Upper lobe of left lung (tissue), 6 donors: Measurements from ENCODE around the gene ARHGEF10L. TPM values are rescaled to one million over a fixed set of nuclear protein-coding genes. Genes with fewer than 3 reads are reported as not detected.
A peak's percentile ranks its signal among the peaks of the same experiment; 100 is the strongest.

Experiments used
- ATAC-seq, 2 donors: fragments of 200-7000 bp; cut with Tn5 transposase; one replicate each; pipeline ENCODE4 v1.9.1; 2022; ENCODE audit warnings: mild to moderate bottlenecking in 2 of 2, moderate library complexity in 2 of 2; ENCODE audit not compliant: low FRiP score in 2 of 2
- DNase-seq, 2 donors: peaks; one replicate each; pipeline ENCODE4 v3.0.0-alpha.2; 2019 to 2020
- H3K27ac ChIP-seq, 4 donors: fragments of 200-600 bp; sonication (generic); one replicate each; pipeline ENCODE4 v1.5.1; 2016 to 2019
- H3K27me3 ChIP-seq, 4 donors: fragments of 200-600 bp; sonication (generic); one replicate each; pipeline ENCODE4 v1.5.1; 2017 to 2019
- H3K36me3 ChIP-seq, 4 donors: fragments of 200-600 bp; sonication (generic); one replicate each; pipeline ENCODE4 v1.5.1; 2016 to 2019
- H3K4me1 ChIP-seq, 4 donors: fragments of 200-600 bp; sonication (generic); one replicate each; pipeline ENCODE4 v1.5.1; 2018 to 2019
- H3K4me3 ChIP-seq, 4 donors: fragments of 200-600 bp; sonication (generic); one replicate each; pipeline ENCODE4 v1.5.1; 2017 to 2019; ENCODE audit warnings: mild to moderate bottlenecking in 2 of 4, moderate library complexity in 1 of 4
- H3K9me3 ChIP-seq, 4 donors: fragments of 200-600 bp; sonication (generic); one replicate each; pipeline ENCODE4 v1.5.1; 2018 to 2019
- CTCF ChIP-seq, 6 experiments: fragments of 450-650 bp in 4 of 6; fragments of 200-600 bp in 2 of 6; sonication (generic) in 2 of 6; IDR thresholded peaks; one replicate each; pipeline ENCODE4 v1.5.1; 2016 to 2019; ENCODE audit warnings: antibody characterized with exemption in 6 of 6
- EP300 ChIP-seq, 4 donors: sonication (generic); formaldehyde crosslinking; IDR thresholded peaks; one replicate each; pipeline ENCODE4 v1.5.1; 2017; ENCODE audit warnings: antibody characterized with exemption in 4 of 4, control low read depth in 2 of 4
- POLR2A ChIP-seq, 4 donors: fragments of 450-650 bp; IDR thresholded peaks; one replicate each; pipeline ENCODE4 v1.5.1; 2016 to 2017; ENCODE audit warnings: antibody characterized with exemption in 4 of 4, mild to moderate bottlenecking in 2 of 4
- POLR2AphosphoS5 ChIP-seq, 2 donors: sonication (generic); formaldehyde crosslinking; IDR thresholded peaks; one replicate each; pipeline ENCODE4 v1.5.1; 2017; ENCODE audit warnings: antibody characterized with exemption in 2 of 2
- WGBS, 2 donors: methylation state at CpG; one replicate each; pipeline ENCODE4 v1.1.5; 2017 to 2018; 5-methylcytosine and 5-hydroxymethylcytosine counted together
- total RNA-seq, 6 donors: library from RNA; depleted of rRNA in 4 of 6; stranded (reverse); fragments of >200 nt in 4 of 6; gene quantifications; one replicate each; pipeline versions ENCODE4 v1.1.0 to v1.2.1, GENCODE V29; 2016 to 2021
- donor health status: DM: no; HTN: no; CAD: no; lungs with moderate emphysema.
- donor health status: DM: no; HTN: yes; CAD: no; lungs with severe emphysema.

The ARHGEF10L gene
- total RNA-seq, 6 donors from 2014 or later = 17.6 to 172 (median 50.0) TPM

- peaks cover 3 to 22% (median 12%) of the 10 kb centered on the region in 4 donors for H3K36me3 ChIP-seq
These were observed 104.6 kb downstream of the ARHGEF10L start for GRCh38 chr1:17643861-17644703.

DNA sequence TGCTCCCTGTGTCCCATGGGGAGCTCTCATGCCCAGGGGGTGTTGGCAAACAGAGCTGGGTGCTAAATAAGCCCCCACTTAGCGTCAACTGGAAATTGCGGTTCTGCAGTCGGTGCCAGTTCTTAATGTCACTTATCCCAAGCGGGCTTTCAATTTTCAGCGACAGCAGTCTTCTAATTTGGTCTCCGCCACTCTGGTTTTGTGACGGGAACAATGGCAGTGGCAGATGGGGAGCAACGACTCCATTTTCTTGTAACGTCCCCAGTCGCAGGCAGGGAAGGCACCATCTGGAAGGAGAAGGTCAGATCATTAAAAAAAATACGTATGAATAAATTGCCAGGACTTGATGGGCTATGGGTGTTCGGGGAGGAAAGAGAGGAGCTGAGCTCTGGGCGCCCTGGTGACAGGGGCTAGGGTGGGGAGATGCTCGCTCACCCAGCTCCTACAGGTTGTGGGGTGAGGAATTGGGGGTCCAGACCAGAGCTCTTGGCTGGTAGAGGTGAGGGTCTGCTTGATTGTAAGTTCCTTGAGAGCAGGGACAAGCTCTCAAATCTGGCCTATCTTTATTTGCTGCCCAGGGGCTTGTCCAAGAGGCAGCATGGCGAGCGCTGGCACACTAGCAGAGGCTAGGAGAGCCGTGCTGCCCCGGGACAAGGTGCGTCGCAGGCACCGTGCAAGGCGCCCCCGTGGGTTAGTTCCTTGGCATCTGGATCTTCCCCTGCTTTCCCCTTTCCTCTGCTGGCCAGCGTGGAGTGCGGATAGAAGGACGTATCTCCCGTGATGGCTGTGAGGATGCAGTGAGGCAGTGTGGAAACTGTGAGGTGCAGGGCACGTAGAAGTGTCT lies 105.8 kb downstream of the ARHGEF10L start:
- WGBS, 2 donors = 92 to 95% methylated on average over 26 to 28 of the region's 28 CpGs
- TF ChIP-seq POLR2A (IDR thresholded peaks at IDR 0.05) = no peak
- TF ChIP-seq EP300 (IDR thresholded peaks at IDR 0.05) = no peak
- TF ChIP-seq POLR2AphosphoS5 (IDR thresholded peaks at IDR 0.05) = no peak
- TF ChIP-seq CTCF (IDR thresholded peaks at IDR 0.05) = no peak
- H3K4me1 ChIP-seq = no peaks in the 10 kb centered on the region
- H3K4me3 ChIP-seq = no peak overlapping the region
- no peaks in the 10 kb centered on the region for H3K27me3 ChIP-seq
- no peaks in the 10 kb centered on the region for H3K9me3 ChIP-seq
- ATAC-seq (no peak), DNase-seq (no peak)
- H3K36me3 ChIP-seq = peaks cover 0 to 15% (median 4%) of the 10 kb centered on the region in 4 donors
- H3K27ac ChIP-seq = no peak overlapping the region

More at GRCh38 chr1:17643861-17644703, 104.6 kb downstream of the ARHGEF10L start:
- Histone ChIP-seq H3K4me1 (no peaks in the 10 kb centered on the region), H3K9me3 (no peaks in the 10 kb centered on the region), H3K27me3 (no peaks in the 10 kb centered on the region), H3K27ac (no peak overlapping the region), H3K4me3 (no peak overlapping the region)
- WGBS, 2 donors = 83 to 88% methylated on average over 11 to 14 of the region's 14 CpGs
- DNase-seq = no peak
- ATAC-seq = no peak
- no peak for TF ChIP-seq POLR2A (IDR thresholded peaks at IDR 0.05)
- no peak for TF ChIP-seq POLR2AphosphoS5 (IDR thresholded peaks at IDR 0.05)
- TF ChIP-seq EP300 (IDR thresholded peaks at IDR 0.05) = no peak
- no peak for TF ChIP-seq CTCF (IDR thresholded peaks at IDR 0.05)

GRCh38 chr1:17646444-17647280 lies 107.2 kb downstream of the ARHGEF10L start:
- no peak overlapping the region for H3K27ac ChIP-seq
- H3K27me3 ChIP-seq = no peaks in the 10 kb centered on the region
- peaks cover 0 to 11% (median 4%) of the 10 kb centered on the region in 4 donors for H3K36me3 ChIP-seq
- TF ChIP-seq EP300 (IDR thresholded peaks at IDR 0.05) = no peak
- TF ChIP-seq POLR2A (IDR thresholded peaks at IDR 0.05) = no peak
- no peak for TF ChIP-seq POLR2AphosphoS5 (IDR thresholded peaks at IDR 0.05)
- TF ChIP-seq CTCF (IDR thresholded peaks at IDR 0.05) = no peak
- H3K9me3 ChIP-seq = no peaks in the 10 kb centered on the region
- no peak overlapping the region for H3K4me3 ChIP-seq
- DNase-seq (no peak), ATAC-seq (no peak)
- H3K4me1 ChIP-seq = no peaks in the 10 kb centered on the region
- WGBS, 2 donors = 89% methylated on average over 18 to 32 of the region's 32 CpGs

DNA sequence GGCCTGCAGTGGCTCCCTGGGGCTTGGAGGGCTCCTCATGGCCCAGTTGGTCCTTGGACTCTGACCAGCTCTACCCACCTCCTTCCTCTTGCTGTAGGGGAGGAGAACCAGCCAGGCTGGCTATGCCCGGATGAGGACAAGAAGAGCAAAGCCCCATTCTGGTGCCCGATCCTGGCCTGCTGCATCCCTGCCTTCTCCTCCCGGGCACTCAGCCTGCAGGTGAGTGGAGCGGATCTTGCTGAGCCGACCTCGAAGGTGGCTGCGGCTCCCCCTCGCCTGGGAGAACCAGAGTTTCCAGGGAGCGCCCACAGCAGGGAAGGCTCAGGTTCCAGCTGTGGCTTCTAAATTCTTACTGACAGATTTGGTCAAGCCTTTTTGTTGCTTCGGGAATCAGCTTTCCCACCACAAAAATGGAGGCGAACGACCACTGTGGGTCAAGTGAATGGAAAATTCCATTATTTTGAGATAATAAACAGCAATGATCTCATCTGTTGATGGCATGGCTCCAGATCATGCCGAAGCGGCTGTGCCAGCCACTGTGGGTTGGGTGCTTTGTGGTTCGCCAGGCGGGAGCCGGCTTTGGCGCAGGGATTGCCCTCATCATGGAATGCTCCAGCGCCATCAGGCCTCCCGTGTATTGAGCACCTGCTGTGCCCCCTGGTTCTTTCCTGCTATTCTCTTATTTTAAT lies 109.1 kb downstream of the ARHGEF10L start:
- ATAC-seq = no peak
- H3K36me3 ChIP-seq = peaks cover 0 to 12% (median 6%) of the 10 kb centered on the region in 4 donors
- H3K27ac ChIP-seq = peak overlapping the region in 1 of 4 donors; percentile 30
- no peak for DNase-seq
- no peaks in the 10 kb centered on the region for H3K4me1 ChIP-seq
- H3K4me3 ChIP-seq = no peak overlapping the region
- no peaks in the 10 kb centered on the region for H3K27me3 ChIP-seq
- TF ChIP-seq POLR2A (IDR thresholded peaks at IDR 0.05) (no peak), POLR2AphosphoS5 (IDR thresholded peaks at IDR 0.05) (no peak), CTCF (IDR thresholded peaks at IDR 0.05) (no peak), EP300 (IDR thresholded peaks at IDR 0.05) (no peak)
- WGBS, 2 donors = 92 to 94% methylated on average over 20 of the region's 20 CpGs
- H3K9me3 ChIP-seq = no peaks in the 10 kb centered on the region
